GM19238 (cell line): ENCODE data around the gene MAP4K1.

Source experiments
- DNase-seq: peaks from one replicate; pipeline ENCODE4 v3.0.0; 2011; ENCODE audit warnings: low spot score; ENCODE audit not compliant: insufficient read length

The MAP4K1 gene

GRCh38 chr19:38617764-38618589 is at the start of gene MAP4K1:
Gene MAP4K1, minus strand, starts transcription at chr19:38617953. Its CDS starts 58 bp downstream, at chr19:38617895.
- DNase-seq, result peak; percentile 73

DNA sequence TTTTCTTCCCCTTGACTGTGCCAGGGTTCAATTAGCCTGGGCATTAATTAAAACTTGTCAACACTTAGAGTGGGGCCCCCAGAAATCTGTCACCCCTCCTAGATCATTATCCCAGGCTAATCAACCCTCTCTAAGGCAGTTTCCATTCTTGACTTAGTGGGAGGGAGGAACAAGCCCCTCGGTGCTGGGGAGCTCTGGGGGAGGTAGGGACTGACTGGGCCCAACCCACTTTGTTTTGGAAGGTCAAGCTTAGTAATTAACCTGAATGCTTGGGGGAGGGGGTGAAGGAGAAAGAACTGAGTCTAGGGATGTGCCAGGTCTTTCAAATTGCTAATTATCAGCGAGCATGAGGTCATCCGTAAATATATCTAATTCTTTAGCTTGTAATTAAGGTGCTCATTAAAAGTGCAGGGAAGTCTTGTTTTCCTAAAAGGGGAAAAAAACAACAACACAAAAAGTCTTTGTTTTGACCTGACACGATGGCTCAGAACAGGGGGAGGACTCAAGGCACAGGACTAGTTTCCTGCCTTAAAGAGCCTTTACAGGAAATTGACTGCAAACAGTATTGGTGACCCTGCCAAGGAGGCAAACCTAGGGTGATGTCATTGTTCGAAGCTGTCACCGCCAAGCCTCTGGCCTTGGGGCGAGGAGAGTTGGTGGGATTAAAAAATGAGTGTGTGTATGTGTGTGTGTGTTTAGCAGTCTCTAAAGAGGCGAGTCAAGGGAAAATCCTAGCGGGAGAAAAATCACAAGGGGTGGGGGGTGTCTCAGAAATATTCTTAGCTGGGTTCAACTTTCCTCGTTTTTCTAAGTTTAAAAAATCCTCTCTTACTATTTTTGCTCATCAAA is 49.1 kb upstream of the MAP4K1 start:
- DNase-seq, result peak; percentile 56

DNA sequence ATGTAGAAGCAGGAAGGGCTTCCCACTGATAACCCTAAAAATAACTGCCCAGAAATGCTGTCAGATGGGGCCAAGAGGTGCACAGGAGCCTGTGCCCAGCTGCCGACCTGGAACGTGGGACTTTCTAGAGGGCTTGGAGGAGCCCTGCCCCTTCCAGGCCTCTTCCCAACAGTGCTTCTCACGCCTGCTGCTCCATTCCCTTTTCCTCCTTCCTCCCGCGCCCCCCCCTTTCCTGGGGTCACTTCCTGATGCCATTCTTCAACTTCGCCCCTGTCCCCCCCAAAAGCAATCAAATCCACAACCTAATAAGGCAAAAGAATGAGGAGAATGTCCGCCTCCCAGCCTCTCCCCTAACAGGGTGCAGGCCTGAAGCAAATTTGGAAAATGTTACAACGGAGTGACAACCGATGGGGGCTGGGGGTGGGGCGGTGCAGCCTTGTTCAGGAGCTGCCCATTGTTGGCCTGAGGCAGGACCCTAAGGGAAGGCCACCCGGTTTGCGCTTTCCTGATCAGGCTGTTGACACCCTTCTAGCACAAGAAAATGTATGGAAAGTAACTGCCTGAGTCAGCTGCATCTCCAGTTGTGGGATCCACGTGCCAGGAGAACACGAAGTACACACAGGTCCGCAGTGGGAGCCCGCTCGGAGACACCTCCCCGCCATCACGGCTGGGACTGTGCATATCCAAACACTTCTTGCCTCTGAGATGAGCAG is 48.4 kb upstream of the MAP4K1 start:
- no peak for DNase-seq

DNA sequence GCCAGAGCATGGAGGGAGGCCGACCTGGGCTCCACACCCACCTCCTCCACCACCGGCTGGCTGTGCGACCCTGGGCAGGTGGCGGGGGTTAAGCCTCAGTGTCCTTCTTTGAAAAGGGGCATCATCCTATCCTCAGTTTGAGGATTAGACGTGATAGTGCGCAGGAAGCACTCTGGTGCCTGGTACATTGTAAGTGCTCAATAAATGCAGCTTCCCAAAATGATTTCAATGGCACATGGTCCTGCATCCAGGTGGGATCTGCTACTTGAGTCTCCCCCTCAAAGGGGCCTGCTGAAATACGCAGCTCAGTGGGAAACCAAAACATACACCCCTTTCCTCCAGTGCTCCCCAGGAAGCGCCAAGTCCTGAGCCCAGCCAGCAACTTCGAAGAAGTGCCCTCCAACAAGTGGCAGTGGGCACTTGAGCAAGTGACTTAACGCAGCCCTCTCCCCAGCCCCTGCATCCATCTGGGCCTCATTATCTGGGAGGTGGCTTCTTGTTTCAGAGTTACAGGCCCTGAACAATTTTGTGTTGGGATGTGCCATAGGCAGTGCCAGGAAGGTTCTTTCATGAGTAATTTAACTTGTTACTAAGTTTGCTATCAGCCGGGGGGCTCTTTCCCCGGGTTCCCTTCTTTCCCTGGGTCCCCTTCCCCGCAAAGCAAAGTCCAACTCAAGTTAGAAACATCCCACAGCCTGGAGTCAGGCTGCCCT is 47.6 kb upstream of the MAP4K1 start:
- no peak for DNase-seq

DNA sequence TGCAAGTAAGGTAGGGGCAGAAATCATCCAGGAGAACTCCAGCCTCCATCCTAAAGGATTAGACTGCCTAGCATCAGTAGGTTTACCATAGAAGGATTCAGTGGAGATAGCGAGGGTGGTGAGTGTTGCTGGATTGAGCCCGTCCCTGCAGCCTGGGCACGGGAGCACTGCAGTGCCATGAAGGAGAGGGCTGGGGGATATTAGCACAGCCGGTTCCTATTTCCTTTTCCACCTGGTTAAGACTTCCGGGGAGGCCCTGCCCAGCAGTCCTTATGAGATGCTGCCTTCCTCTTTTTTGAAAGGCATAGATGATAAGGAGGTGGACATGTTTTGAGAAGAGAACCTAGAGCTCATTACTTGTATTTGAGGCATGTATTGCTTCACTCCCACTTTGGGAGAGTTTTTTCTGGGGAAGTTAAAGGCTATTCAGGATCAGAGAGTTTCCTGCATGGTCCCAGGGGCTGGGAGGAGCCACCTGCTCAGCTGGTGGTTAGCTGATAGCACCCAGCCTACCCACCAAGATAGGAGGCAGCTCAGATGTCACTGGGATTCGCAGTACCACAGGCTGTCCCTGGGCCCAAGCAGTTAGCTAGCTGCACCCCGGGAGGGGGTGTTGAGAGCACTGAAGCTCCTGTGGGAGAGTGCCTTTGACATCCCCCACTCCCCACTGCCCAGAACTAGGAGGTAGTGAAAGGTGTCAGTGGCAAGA is 46.9 kb upstream of the MAP4K1 start:
- no peak for DNase-seq

GRCh38 chr19:38663957-38664502 is 46.3 kb upstream of the MAP4K1 start:
- no peak for DNase-seq

DNA sequence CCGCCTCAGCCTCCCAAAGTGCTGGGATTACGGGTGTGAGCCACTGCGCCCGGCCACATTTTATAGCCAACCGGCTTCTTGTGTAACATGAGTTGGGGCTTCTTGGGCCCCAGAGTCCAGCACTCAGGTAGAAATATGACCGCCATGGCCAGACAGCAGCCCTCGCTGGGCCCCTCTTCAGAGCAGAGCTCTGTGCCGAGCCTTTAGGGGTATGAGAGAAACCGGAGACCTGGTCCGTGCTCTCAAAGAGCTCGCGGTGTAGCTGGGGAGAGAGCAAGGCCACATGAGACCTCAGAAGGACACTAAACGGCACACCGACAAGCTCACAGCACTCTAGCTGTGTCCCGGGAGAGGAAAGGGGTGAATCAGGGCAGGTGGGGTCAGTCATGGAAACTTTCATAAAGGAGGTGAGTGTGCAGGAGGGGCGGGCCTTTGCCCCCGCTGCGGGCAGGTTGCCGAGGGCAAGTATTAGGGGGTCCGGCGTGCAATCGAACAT is 45.5 kb upstream of the MAP4K1 start:
- DNase-seq, result no peak

DNA sequence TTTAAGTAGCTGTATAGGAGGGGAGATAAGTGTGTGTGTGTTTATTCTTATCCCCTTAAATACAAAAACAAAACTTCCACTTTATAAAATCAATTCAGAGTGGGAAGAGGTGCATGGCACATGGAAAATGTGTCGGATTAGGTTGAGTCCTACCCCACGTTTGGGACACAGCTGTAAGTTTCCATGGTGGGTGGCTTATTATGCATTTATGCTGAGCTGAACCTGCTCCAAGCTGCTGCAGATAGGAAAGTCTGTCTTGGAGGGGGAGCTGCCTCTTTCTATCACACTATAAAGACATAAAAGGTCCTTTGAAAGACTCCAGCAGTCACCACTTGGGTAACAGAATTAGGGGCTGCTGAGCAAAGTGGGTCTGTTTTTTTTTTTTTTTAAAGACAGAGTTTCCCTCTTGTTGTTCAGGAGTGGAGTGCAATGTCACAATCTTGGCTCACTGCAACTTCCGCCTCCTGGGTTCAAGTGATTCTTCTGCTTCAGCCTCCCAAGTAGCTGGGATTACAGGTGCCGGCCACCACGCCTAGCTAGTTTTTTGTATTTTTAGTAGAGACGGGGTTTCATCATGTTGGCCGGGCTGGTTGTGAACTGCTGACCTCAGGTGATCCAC is 44.9 kb upstream of the MAP4K1 start:
- DNase-seq, result no peak

- no peak for DNase-seq
Observed at GRCh38 chr19:38661996-38662395, 44.2 kb upstream of the MAP4K1 start.

DNA sequence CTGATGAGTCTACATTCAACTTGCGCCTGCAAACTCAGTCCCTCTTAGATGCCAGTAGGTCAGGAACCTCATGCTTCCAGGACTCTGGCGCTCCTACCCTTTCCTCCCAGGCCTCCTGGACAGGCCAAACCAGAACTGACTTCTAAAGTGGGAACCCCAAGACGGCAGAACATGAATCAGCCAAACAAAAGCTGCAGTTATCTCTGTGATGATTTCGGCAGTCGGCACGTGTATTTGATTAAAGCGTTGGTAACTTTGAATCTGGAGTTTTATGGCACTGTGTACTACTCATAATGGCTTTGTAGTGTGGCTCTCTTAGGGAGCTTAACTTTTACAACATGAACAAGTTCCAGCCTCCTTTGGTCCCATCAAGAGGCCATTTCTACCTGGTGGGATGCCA is 43.4 kb upstream of the MAP4K1 start:
- no peak for DNase-seq

DNA sequence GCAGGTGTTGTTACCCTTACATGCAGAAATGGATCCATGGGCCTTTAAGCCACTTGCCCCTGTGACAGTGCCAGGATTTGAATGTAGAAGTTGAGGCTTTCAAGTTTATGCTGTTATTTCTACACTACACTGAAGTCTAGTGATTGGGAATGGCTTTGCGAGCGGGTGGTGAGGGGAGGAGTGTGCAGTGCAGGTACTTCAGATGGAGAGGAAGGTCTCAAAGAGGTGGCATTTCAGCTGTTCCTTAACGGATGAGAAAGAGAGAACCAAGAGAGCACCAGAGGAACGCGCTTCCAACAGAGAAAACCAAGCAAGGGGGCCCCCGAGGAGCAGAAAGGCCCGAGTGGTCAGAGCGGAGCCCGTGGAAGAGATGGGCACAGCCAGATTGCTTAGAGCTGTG is 43.0 kb upstream of the MAP4K1 start:
- no peak for DNase-seq

- no peak for DNase-seq
Observed at GRCh38 chr19:38658462-38659306, 40.9 kb upstream of the MAP4K1 start.

GRCh38 chr19:38657633-38658222 is 40.0 kb upstream of the MAP4K1 start:
- DNase-seq, result no peak

- DNase-seq, result no peak
Observed at GRCh38 chr19:38656171-38656981, 38.6 kb upstream of the MAP4K1 start.

DNA sequence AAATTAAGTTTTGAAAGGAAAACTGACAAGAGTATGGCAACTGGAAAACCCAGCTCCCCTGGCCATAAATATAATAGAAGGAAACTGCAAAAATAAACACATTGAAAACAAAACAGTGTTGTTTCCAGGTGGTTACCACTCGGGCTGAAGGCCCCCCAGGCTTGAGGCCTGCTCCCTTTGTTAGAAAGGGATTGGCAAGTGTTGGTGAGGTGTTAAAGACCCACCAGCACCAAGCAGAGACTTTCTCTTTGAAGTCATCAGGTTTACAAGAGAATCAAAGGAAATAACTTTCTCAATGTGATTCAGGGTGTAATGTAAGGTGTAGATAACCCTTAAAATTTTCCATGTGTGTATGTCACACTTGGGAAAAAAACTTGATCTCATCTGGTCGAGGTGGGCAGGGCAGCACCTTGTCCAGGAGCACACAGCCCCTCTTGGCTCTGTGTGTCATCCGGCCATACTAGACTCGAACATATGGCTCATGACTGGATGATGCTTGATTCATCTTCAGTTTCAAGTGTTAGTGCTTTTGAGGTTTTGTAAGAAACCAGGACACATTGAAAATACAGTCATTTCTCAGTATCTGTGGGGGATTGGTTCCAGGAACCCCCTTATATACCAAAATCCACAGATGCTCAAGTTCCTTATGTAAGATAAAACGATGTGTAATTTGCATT is 37.5 kb upstream of the MAP4K1 start:
- DNase-seq, result no peak

- no peak for DNase-seq
Observed at GRCh38 chr19:38654628-38655055, 36.9 kb upstream of the MAP4K1 start.

DNA sequence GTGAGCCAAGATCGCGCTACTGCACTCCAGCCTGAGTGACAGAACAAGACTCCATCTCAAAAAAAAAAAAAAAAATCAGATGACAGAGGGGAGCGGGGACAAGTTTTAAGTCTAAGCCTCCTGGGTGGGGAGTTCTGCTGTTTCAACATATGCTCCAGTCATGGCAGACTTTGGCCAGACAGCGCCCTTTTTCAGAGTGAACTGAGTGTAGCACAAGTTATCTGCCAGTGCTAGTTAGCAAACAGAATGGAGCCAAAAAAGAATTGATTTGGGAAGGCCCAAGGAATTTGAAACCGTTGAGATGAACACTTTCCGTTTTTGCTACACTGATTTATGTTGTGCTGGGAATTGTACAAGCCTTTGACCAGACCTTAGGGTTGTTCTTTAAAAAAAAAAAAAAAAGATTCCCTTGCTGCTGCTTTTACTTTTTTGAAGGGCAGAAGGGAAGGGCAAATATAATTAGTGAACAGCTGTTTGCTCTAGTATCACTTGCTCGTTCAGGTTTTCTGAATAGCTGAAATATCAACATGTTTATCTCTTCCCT is 35.3 kb upstream of the MAP4K1 start:
- DNase-seq, result no peak
